KG1 (cell line): ENCODE measurements around the gene MCC.

ENCODE experiments used
- DNase-seq: peaks from one replicate; lab custom pipeline; 2025; lab: John Stamatoyannopoulos, UW

Gene MCC

DNA sequence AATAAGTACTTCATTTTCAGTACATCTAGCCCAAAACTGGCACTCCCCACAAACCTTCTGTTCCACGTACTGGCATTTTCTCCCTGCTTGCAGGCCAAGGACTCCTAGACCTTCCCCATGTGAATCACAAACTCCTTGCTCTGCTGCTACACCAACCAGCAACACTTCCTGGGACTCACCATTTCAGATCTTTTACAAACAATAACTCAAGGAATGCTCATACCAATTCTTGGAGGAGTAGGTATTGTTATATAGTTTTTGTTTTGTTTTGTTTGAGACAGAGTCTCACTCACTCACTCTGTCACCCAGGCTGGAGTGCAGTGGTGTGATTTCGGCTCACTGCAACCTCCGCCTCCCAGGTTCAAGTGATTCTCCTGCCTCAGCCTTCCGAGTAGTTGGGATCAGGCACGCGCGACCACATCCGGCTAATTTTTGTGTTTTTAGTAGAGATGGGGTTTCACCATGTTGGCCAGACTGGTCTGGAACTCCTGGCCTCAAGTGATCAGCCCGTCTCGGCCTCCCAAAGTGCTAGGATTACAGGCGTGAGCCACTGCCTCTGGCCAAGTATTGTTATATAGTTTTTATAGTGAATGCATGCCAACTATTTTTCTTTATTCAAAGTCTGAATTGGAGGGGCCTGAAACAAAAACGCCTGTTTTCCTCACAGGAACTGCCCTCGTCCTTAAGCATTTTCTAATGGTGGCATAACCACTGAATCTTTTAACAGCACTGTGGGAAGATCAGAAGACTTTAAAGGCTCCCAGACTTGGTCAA is 264.2 kb downstream of the MCC start:
- no peak for DNase-seq

DNA sequence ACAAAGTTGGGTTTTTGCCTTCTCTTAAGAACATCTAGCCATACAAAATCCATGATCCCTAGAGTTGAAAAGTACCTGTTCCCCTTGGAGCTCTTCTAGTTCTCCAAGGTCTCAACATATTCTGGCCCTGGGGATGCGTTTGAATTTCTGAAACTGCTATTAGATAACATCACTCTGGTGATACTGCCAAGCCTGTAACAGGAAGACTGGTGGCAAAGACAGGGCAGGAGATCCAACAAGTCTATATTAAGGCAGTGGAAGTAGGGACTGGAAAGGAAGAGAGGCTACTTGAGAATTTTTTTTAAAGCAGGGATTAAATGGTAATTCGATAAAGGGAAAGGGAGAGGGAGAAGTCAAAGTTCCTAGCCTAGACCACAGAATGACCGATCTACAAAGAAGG is 264.9 kb downstream of the MCC start:
- DNase-seq, result no peak

DNA sequence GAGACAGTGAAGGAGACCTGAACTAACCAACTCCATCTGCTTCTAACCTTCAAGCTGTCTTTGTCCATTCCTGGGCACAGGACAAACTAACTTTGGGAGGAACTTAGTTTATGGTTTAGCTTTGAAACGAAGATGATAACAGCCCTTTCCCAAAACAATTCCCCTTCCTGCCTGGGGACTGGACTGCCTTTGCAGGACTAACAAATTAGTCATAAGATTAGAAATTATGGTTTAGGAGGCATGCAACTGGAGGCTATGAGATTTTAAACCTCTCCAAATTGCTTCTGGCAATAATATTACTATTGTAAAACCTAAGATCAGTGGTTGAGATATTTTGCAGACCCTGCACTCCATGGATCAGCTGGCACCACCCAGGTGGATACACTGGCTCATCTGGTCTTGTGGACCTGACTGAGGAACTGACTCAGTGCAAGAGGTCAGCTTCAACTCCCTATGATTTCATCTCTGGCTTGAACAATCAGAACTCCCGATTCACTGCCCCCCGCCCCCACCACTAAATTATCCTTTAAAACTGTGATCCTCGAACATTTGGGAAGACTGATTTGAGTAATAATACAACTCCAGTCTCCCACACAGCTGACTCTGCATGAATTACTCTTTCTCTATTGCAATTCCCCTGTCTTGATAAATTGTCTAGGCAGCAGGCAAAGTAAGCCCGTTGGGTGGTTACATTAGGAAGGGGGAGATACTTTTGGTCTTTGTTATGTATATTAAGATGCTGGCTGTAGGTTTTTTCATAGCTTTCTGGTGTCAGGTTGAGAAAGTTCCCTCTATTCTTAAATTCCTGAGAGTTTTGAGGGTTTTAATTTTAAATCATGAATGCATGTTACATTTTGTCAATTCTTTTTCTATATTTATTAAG is 266.7 kb downstream of the MCC start:
- no peak for DNase-seq

DNA sequence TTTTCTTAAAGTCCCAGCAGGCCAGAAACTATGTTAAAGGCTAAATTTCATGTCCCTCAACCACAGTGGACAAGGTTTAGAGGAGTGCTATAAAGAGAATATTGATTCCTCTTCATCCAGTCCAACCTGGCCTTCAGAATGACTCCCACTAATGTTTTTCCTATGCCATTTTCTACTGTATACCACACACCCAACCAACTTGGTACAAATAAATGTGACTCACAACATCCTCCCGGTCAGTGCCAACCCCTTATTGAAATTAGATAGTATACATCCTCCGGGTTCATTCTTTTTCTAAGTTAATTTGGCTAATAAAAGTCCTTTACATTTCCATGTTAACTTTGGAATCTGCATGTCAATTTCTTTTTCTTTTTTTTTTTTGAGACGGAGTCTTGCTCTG is 268.6 kb downstream of the MCC start:
- no peak for DNase-seq

DNA sequence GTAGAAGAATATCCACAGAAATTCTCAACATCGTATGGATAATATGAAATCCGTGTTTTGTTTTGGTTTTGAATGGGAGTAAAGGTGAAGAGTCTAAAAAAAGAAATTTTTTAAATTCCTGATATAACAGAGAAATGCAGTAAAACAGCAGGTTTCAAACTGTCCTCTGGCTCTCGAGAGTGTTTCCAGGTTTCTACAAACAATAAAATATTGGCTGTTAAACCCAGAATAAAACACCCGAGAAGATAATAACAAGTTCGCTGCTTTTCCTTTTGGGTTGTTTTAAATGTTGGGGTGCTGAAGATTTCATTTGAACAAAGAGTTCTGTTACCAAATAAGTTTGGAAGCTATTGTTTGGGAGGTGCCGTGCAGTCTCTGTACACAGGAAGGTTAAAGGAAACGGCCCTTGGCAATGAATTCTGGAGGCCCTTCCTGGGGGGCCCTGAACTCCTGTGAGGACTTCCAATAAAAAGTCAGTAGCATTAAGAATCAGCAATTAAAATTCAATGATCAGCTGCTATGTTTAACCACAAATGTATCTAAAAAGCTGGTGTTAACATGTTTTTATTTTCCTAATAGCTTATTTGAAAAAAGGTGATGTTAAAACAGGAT is 269.2 kb downstream of the MCC start:
- DNase-seq, result no peak

DNA sequence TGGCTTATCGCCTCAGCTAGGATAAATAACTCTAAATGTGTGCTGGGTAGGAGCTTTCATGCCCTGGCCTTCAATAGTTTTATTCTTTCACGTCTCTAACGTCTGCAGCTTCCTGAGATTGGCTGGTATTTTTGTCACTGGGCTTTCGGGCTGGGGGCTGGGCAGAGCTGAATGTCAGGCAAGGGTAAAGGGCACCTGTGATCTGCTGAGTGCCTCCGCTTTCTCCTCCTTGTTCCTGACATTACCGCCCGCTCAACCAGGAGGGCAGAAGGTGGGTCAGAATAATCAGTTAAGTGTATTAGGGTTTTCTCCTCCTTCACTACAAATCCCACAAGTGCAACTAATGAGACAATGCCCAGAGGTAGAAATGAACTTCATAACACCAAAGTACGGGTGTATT is 270.1 kb downstream of the MCC start:
- DNase-seq, result no peak

DNA sequence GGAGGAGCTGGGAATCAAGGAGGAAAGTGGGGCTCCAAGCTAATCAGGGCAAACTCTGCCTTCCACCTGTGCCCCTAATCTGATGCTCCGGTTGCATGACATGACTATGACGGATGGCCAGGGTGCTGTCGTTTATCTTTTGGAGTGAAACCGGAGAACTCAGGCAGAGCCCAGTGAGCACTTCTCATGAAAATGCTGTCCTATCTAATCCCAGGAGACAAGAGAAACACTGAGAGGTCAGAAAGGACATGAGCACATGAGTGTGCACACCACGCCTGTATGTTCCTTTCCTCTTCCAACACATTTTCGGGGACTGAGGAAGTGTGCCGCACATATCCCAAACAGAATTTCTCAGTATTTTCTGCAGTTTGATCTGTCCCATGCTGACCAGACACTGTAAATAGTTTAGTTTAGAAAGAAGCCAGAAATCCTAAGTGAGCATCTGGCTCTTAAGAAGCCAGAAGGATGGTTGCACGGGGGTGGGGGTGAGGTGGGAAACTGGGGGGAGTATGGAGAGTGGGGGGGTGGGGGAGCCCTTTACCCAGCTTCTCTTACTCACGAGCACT is 270.6 kb downstream of the MCC start:
- DNase-seq, result no peak

DNA sequence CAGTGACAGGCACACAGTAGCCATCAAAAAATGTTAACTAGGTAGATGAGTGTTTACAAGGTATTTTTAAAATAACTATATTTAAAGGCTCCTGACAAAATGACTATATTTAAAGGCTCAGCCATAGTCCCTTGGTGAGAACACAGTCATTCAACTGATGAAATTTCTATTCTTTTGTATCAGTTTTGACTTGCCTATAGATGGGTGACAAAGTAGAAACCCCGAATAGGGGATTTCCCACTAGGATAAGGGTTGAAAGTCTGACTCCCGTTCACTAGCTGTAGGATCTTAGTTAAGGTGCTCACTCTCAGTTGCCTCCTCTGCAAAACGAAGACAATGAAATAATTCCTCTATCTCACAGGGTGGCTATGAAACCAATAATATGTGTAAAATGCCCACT is 271.7 kb downstream of the MCC start:
- no peak for DNase-seq

DNA sequence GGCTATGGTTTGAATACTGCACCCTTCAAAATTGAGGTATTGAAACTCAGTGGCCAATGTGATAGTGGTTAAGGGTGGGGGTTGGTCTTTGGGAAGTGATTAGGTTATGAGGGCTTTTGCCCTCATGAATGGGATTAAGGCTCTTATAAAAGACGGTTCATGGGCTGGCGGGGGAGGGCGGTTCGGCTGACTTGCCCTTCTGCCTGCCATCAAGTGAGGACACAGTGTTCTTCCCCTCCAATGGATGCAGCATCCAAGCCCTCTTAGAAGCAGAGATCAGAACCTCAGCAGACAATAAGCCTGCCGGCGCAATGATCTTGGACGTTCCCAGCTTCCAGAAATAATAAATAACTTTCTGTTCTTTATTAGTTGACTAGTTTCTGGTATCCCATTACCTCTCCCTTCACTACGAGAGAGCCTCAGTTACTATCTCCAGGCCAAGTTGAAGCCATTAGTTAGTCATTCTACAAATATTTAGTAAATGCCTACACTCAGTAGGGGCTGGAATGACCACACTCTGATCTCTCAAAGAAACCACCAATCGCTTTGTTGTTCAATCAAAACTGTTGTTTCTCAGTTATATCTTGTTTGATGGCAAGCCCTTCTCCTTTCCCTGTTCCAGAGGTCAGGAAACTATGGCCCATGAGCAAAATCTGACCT is 272.7 kb downstream of the MCC start:
- DNase-seq, result no peak

DNA sequence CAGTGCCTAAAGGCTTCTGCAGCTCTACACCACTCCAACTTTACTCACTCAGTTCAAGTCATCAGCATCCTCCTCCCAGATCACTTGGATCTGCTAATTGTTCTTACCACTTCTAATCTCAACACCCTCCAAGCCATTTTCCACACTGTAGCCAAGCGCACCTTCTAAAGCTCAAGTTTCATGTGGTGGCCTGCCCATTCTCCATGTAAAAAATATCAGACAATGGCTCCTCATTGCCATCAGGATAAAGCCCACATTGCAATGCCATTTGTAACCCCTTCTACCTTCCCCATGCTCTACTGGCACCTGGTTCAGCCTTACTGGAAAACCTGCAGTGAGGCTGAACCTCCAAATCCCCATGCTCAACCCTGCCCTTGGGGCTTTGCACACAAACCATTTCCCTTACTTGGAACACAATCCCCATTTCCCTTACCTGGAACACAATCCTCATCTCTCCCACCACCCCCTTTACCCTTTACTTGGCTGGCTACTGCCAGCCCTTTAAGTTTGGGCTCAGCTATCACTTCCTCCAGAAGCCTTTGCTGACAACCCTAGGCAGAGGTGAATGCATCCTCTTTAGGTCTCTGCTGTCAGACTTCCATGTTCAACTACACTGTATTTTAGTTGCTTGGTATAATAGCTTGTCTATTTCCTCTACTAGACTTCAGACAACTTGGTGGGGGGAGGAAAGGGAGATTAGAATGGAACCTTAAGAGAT is 273.5 kb downstream of the MCC start:
- no peak for DNase-seq

DNA sequence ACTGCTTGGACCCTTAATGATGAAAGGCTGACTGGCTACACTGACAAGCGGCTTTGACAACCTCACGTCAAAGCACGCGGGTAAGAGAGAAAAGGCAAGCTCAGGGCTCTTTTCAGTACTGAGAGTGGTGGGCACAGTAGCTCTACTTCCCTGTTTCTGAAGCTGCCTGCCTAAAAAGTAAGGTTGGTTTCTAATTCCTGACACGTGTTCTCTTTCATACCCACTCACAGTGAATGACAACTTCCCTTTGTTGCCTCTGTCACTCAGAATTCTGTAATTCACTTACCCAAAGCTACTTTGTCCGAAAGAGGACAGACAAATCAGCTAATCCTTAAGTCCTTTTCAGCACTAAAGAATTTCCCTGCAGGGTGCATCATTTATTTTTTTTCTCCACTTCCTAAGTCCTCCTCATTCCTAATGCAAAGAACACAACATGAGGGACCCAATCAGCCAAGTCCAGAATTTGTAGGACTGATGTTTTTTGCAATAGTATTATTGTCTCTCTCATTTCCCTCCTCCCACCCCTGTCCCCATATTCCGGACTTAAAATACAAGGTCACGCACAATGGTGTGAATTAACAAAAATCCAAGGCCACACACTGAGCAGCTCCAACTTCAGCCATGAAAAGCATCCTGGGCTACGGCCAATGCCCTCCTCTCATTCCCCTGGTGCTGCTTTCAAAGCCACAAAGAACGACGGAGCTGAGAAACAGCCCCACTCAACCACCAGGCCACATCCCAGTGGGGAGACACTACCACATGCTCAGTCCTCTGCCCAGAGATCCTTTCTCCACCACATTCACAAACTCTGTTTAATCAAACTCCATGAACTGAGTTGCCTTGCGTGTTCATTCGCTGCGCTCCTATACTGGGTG is 274.5 kb downstream of the MCC start:
- DNase-seq, result no peak

DNA sequence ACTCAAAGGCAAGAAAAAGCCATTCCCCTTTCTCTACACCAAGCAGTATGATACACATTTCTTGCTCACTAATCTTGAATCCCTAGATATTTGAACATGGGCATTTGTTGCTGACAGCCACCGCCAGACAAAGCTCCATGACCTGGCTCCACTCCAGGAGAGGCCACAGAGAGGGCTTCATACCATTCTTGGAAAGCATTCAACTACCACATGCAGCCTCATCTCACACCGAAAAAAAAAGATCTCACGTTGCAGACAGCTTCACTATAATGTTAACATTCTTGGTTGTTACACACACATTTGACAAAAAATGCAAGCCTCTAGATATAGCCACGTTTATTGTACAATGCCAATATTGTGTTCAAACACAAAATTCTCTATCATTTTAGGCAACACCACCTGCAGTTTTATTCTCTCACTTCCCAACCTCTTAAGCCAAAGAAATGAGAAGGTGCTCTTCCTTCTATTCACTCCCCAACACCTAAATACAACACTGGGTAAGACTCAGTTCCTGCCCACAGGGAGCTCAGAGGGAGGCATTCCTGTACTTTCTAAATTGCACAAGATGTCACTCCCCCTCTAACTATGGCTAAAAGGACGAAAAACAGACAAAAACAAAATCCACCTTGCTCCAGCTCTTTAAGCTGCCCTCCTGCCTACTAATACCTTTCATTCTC is 275.9 kb downstream of the MCC start:
- no peak for DNase-seq

DNA sequence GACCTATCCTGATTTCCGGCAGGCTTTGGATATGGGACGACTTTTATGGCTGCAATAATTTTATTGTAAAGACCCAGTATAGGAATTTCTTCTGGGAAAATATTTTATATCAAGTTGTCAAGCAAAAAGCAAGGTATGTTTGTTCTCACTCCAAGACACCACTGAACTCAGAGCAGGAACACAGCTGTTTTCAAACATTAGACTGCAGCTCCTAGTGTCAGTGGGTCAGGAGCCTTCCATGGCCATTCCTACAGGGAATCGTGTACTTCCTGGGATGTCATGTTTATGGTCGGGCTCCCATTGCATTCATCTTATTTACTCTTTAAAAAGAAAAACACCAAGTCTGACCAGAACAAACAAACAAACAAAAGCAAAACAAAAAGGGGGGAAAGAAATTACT is 278.8 kb downstream of the MCC start:
- DNase-seq, result no peak

DNA sequence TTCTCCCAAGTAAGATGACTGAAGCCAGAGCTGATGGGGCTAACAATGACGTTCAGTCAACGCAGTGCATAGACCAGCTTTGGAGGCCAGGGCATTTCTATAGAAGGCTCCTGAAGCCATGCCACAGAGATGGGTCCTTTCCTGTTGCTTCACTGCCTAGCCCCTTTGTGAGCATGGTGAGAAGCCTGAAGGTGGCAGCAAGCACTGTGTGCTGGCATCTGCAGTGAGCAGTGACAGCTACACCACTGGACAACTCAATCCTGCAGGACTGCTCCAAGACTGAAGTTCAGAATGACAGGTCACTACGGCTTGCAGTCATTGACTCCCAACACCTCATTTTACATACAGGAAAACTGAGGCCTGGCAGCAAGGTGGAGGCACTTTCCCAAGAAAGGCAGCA is 282.4 kb downstream of the MCC start:
- no peak for DNase-seq

DNA sequence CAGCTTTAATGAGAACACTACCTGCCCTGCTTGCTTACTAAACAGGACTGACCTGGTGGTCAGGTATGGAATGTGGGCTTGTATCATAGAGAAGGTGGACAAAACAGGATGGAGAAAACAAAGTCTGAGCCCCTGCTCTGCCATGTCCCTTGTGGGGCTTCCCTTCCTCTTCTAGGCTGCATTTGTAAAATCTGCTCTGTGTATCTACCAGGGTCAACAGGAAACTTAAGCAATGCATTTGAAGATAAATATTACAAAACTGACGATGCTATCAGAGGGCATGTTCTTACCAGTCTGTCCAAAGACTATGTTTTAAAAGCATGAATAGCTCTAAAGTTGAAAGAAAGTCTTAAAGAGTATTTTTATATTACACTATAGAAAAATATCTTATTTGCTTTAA is 282.9 kb downstream of the MCC start:
- no peak for DNase-seq

DNA sequence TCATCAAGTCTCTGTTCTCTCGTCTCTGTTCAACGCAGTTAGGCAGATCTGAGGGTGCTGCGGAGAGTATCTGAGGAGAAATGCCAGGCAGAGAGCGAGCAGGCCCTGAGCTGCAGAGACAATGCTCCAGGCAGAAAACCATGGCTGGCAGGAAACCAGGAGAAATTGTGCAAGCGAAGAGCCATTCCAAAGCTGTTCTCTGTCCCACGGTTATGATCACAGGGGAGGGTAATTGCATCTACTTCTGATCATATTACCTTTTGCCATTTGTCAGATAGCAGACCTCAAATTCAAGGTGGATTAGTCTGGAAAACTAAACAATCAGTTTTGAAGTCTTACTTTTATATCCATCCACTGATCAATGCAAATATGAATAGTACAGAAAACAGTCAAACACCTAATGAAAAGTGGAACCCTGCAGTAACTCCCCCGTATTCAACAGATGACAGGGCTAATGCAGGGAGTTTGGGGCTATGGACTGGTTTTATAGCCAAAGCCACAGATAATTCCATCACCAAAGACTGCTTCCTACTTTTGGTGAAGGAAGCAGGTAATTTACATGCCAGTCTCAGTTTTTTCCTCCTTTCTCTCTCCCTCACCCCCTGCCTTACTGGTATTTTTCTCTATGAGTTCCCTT is 283.6 kb downstream of the MCC start:
- DNase-seq, result no peak

DNA sequence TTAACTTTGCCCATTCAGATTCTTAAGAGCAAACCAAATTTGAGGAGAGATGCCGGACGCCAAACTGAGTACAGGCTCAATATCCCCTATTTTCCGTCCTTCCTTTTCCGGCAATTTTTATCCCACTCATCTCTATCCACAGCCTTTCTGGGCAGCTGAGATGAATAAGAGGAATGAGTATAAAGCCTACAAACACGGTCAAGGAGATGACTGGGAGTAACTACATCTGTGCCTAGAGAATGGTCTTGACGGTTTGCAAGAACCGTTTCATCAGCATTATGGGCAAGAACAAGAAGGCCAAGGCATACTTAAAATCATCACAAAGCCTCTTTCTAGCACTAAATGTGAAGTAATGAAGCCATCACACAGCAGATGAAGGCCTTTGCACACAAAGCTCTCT is 284.3 kb downstream of the MCC start:
- DNase-seq, result no peak

DNA sequence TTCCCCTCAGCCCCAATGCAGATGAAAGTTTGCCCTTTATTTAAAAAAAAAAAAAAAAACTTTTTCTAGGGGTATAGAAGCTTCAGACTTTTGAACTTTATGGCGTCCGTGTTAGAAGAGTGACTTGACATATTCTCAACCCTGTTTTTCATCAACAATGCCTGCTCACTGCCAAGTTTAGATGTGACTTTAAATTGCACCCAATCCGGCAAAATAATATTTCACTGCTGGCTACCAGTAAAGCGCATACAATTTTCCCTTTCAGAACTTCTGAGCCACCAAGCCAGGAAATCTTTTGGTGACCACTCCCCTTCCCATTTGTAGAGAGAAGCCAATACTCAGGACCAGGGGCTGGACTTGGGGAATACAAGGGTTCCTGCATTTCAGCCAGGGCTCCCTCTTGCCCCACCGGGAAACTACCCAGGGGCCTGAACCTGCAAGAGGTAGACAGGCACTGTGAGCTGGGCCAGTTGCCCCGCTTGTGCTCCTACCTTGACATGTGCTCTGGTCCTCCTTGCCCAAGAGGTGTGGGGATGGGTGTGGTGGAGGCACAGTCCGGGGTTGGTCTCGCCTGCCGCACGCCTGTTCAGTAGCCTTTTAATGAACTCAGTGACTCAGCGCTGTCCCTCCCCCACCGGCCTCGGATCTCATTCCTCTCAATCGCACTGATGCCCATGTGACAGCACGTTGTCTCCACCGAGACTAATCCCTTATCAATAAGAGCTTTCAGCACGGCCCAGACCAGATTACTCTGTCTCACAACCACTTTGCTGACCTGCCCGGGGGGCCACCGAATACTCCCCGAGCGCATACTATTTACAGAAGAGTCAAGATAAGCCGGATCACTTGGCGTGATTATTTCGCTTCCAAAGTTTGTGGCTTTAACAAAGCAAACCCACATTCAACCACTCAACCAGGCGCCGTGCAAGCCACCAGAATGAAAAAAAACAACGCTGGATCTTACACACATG is 285.2 kb downstream of the MCC start:
- no peak for DNase-seq
